DND-41 (cell line): ENCODE measurements around the gene PRMT3.

Experiments
- ATAC-seq: fragments of 200-7000 bp; cut with Tn5 transposase; 3 replicates; pipeline ENCODE4 v1.9.1; 2021; ENCODE audit warnings: low read depth; ENCODE audit not compliant: insufficient read depth
- DNase-seq: peaks from one replicate; pipeline ENCODE4 v3.0.0-alpha.2; 2020
- H2AFZ ChIP-seq: 2 replicates; pipeline ENCODE4 v1.6.0; 2012; ENCODE audit warnings: low read depth, low read length
- H3K27ac ChIP-seq: 2 replicates; pipeline ENCODE4 v1.5.1; 2012; ENCODE audit warnings: low read length, inconsistent platforms
- H3K27me3 ChIP-seq: fragments of 200-600 bp; sonication (generic); 2 replicates; pipeline ENCODE4 v1.6.0; 2012; ENCODE audit warnings: low read length, mild to moderate bottlenecking, inconsistent platforms; ENCODE audit not compliant: insufficient read depth, poor library complexity
- H3K36me3 ChIP-seq: 2 replicates; pipeline ENCODE4 v1.5.1; 2012; ENCODE audit warnings: low read length, inconsistent platforms; ENCODE audit not compliant: insufficient read depth
- H3K4me1 ChIP-seq: 2 replicates; pipeline ENCODE4 v1.5.1; 2012; ENCODE audit warnings: mild to moderate bottlenecking, low read length; ENCODE audit not compliant: insufficient read depth
- H3K4me2 ChIP-seq: 2 replicates; pipeline ENCODE4 v1.6.0; 2012; ENCODE audit warnings: mild to moderate bottlenecking, moderate library complexity, low read length, inconsistent platforms; ENCODE audit not compliant: insufficient read depth
- H3K4me3 ChIP-seq, 2 experiments: fragments of 200-600 bp in 1 of 2; shearing (Covaris generic) in 1 of 2; 2 replicates each; pipeline ENCODE4 v1.5.1; 2012 to 2016; ENCODE audit warnings: inconsistent platforms in 2 of 2, low read length in 2 of 2, mild to moderate bottlenecking in 2 of 2, low read depth in 1 of 2, moderate library complexity in 1 of 2
- H3K79me2 ChIP-seq: 2 replicates; pipeline ENCODE4 v1.6.0; 2012; ENCODE audit warnings: low read length, inconsistent platforms; ENCODE audit not compliant: insufficient read depth
- H3K9ac ChIP-seq: 2 replicates; pipeline ENCODE4 v1.6.0; 2012; ENCODE audit warnings: low read depth, mild to moderate bottlenecking, inconsistent platforms, low read length, moderate library complexity
- H3K9me3 ChIP-seq: 2 replicates; pipeline ENCODE4 v1.5.1; 2012; ENCODE audit warnings: low read length, moderate library complexity, mild to moderate bottlenecking, inconsistent platforms; ENCODE audit not compliant: insufficient read depth, severe bottlenecking
- H4K20me1 ChIP-seq: 2 replicates; pipeline ENCODE4 v1.6.0; 2012; ENCODE audit warnings: low read length; ENCODE audit not compliant: insufficient read depth
- CTCF ChIP-seq: IDR thresholded peaks from 2 replicates; pipeline ENCODE4 v1.5.1; 2012; ENCODE audit warnings: borderline replicate concordance, low read length, moderate library complexity, mild to moderate bottlenecking; ENCODE audit not compliant: poor library complexity, severe bottlenecking; ENCODE audit errors: extremely low read depth
- EZH2 ChIP-seq: IDR thresholded peaks from 3 replicates; pipeline ENCODE4 v1.6.1; 2012; ENCODE audit warnings: borderline replicate concordance, low read depth, mild to moderate bottlenecking, moderate library complexity, low read length, inconsistent platforms; ENCODE audit not compliant: severe bottlenecking

Gene PRMT3

GRCh38 chr11:20403059-20403458 is 15.5 kb downstream of the PRMT3 start:
- Histone ChIP-seq H3K79me2 (peaks cover 2% of the 10 kb centered on the region; the same call in 1 of the 2 replicates), H3K36me3 (peaks cover 82% of the 10 kb centered on the region), H4K20me1 (no peaks in the 10 kb centered on the region; the same call in 1 of the 2 replicates), H2AFZ (no peak overlapping the region), H3K4me2 (no peak overlapping the region), H3K9ac (no peak overlapping the region), H3K27me3 (no peaks in the 10 kb centered on the region), H3K27ac (no peak overlapping the region), H3K4me1 (no peaks in the 10 kb centered on the region), H3K9me3 (no peaks in the 10 kb centered on the region), H3K4me3 (no peak overlapping the region)
- ATAC-seq (no peak), DNase-seq (no peak)
- TF ChIP-seq EZH2 (no peak), CTCF (no peak)

- Histone ChIP-seq H3K4me2 (no peak overlapping the region), H3K27ac (no peak overlapping the region), H3K36me3 (peaks cover 78% of the 10 kb centered on the region), H4K20me1 (no peaks in the 10 kb centered on the region), H3K27me3 (no peaks in the 10 kb centered on the region), H2AFZ (no peak overlapping the region), H3K4me1 (no peaks in the 10 kb centered on the region), H3K79me2 (no peaks in the 10 kb centered on the region), H3K9me3 (no peaks in the 10 kb centered on the region), H3K9ac (no peak overlapping the region), H3K4me3 (no peak overlapping the region)
- DNase-seq (no peak), ATAC-seq (no peak)
- TF ChIP-seq EZH2, result no peak
- no peak for TF ChIP-seq CTCF
Observed at GRCh38 chr11:20406484-20406883, 19.0 kb downstream of the PRMT3 start.

- Histone ChIP-seq H3K79me2 (no peaks in the 10 kb centered on the region), H4K20me1 (no peaks in the 10 kb centered on the region), H3K36me3 (peaks cover 80% of the 10 kb centered on the region), H3K9me3 (no peaks in the 10 kb centered on the region), H3K4me1 (no peaks in the 10 kb centered on the region), H3K4me3 (no peak overlapping the region), H3K27me3 (no peaks in the 10 kb centered on the region), H2AFZ (no peak overlapping the region), H3K4me2 (no peak overlapping the region), H3K9ac (no peak overlapping the region), H3K27ac (no peak overlapping the region)
- no peak for ATAC-seq
- no peak for TF ChIP-seq EZH2
- no peak for TF ChIP-seq CTCF
- no peak for DNase-seq
Observed at GRCh38 chr11:20407344-20407743, 19.8 kb downstream of the PRMT3 start.

- Histone ChIP-seq H3K4me1 (no peaks in the 10 kb centered on the region), H3K9me3 (no peaks in the 10 kb centered on the region), H3K4me3 (no peak overlapping the region), H3K27me3 (no peaks in the 10 kb centered on the region), H3K4me2 (no peak overlapping the region), H3K9ac (no peak overlapping the region), H3K27ac (no peak overlapping the region), H3K36me3 (peaks cover 73% of the 10 kb centered on the region; the same call in 1 of the 2 replicates), H4K20me1 (no peaks in the 10 kb centered on the region), H2AFZ (no peak overlapping the region), H3K79me2 (peaks cover 2% of the 10 kb centered on the region; the same call in 1 of the 2 replicates)
- no peak for DNase-seq
- ATAC-seq, result no peak
- TF ChIP-seq CTCF (no peak), EZH2 (no peak)
Observed at GRCh38 chr11:20415432-20415831, 27.9 kb downstream of the PRMT3 start.
